NB4 (cell line): ENCODE measurements around the gene TTC19.

ENCODE experiments used
- POLR2A ChIP-seq: IDR thresholded peaks from 2 replicates; pipeline ENCODE4 v1.6.1; 2011; ENCODE audit warnings: mild to moderate bottlenecking; ENCODE audit not compliant: insufficient read length; ENCODE audit errors: extremely low read depth
- TF ChIP-seq, protein P1 (sequence below): IDR thresholded peaks from one replicate; pipeline ENCODE4 v1.5.1; 2012; ENCODE audit warnings: low read depth, low read length
- TF ChIP-seq, protein P2 (sequence below): IDR thresholded peaks from 2 replicates; pipeline ENCODE4 v1.6.1; 2011; ENCODE audit warnings: low read depth, low read length

DNA sequence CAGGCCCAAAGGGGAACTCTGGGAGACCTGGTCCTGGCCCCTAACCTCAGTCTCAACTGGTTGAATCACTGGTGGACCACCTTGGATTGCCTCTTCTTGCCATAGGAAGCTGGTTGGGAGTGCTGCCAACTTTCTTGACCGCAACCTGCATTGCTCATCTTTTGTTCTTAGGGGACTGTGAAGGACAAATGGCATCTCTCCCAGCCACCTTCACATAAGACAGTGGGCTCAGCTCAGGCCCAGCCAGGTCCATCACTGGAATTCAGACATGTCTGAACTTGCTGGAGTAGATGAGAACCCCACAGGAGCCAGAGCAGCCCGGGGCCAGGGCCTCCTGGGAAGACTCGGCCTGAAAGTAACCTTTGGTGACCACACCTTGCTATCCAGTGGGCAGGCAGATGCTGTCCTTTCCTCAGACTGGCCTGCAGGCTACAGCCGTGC, 35.9 kb upstream of the TTC19 start:
- TF ChIP-seq, protein P1, sequence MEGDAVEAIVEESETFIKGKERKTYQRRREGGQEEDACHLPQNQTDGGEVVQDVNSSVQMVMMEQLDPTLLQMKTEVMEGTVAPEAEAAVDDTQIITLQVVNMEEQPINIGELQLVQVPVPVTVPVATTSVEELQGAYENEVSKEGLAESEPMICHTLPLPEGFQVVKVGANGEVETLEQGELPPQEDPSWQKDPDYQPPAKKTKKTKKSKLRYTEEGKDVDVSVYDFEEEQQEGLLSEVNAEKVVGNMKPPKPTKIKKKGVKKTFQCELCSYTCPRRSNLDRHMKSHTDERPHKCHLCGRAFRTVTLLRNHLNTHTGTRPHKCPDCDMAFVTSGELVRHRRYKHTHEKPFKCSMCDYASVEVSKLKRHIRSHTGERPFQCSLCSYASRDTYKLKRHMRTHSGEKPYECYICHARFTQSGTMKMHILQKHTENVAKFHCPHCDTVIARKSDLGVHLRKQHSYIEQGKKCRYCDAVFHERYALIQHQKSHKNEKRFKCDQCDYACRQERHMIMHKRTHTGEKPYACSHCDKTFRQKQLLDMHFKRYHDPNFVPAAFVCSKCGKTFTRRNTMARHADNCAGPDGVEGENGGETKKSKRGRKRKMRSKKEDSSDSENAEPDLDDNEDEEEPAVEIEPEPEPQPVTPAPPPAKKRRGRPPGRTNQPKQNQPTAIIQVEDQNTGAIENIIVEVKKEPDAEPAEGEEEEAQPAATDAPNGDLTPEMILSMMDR, result no peak
- TF ChIP-seq, protein P2, sequence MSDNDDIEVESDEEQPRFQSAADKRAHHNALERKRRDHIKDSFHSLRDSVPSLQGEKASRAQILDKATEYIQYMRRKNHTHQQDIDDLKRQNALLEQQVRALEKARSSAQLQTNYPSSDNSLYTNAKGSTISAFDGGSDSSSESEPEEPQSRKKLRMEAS, result no peak
- TF ChIP-seq POLR2A, result no peak
